Motor neuron (in vitro differentiated cells): ENCODE results near the gene ABCC8. TPM values are rescaled to one million over a fixed set of nuclear protein-coding genes. Genes with fewer than 3 reads are reported as not detected.

Experiments
- ATAC-seq, 8 experiments: fragments of 200-7000 bp; cut with Tn5 transposase; replicated peaks in 6 of 8; 2 replicates each; pipeline ENCODE4 v1.8.0; 2021; ENCODE audit warnings: mild to moderate bottlenecking in 8 of 8, moderate library complexity in 8 of 8
- H3K27ac ChIP-seq, 2 donors: fragments of 250-450 bp; sonication (Bioruptor Pico); 2 replicates each; pipeline ENCODE4 v1.9.0; 2021; ENCODE audit warnings: antibody characterized with exemption in 2 of 2, mild to moderate bottlenecking in 2 of 2, moderate library complexity in 1 of 2
- H3K4me1 ChIP-seq, 2 donors: fragments of 250-450 bp; sonication (Bioruptor Pico); replicated peaks in 1 of 2; 2 replicates each; pipeline ENCODE4 v1.6.1; 2021; ENCODE audit warnings: antibody characterized with exemption in 2 of 2, mild to moderate bottlenecking in 2 of 2, moderate library complexity in 1 of 2
- H3K4me3 ChIP-seq, 5 donors: fragments of 250-450 bp; sonication (Bioruptor Pico); 2 replicates each; pipeline ENCODE4 v1.9.0; 2021; ENCODE audit warnings: antibody characterized with exemption in 5 of 5, mild to moderate bottlenecking in 5 of 5, moderate library complexity in 4 of 5
- WGBS, 10 experiments: fragments of 450-650 bp; shearing (Covaris generic); methylation state at CpG; one replicate each; pipeline ENCODE4 v1.0.0; 2022; 5-methylcytosine and 5-hydroxymethylcytosine counted together
- in situ Hi-C, 9 experiments: fragments of 400-800 bp; cut with MboI; loops; one replicate each; pipeline ENCODE4 v1.15.0; 2021; ENCODE audit warnings: low sequenced_read_pairs in 9 of 9, low pct_unique_long_range_greater_than_20kb in 2 of 9; ENCODE audit not compliant: unreplicated experiment in 9 of 9
- total RNA-seq, 8 experiments: library from RNA; unstranded; fragments of 300-600 nt; gene quantifications; 2 replicates each; pipeline versions ENCODE4 v1.2.3 to v1.2.4, GENCODE V29; 2022

Gene ABCC8
- total RNA-seq, 8 experiments from 2014 or later, result 0.18 to 11.8 (median 3.8) TPM

DNA sequence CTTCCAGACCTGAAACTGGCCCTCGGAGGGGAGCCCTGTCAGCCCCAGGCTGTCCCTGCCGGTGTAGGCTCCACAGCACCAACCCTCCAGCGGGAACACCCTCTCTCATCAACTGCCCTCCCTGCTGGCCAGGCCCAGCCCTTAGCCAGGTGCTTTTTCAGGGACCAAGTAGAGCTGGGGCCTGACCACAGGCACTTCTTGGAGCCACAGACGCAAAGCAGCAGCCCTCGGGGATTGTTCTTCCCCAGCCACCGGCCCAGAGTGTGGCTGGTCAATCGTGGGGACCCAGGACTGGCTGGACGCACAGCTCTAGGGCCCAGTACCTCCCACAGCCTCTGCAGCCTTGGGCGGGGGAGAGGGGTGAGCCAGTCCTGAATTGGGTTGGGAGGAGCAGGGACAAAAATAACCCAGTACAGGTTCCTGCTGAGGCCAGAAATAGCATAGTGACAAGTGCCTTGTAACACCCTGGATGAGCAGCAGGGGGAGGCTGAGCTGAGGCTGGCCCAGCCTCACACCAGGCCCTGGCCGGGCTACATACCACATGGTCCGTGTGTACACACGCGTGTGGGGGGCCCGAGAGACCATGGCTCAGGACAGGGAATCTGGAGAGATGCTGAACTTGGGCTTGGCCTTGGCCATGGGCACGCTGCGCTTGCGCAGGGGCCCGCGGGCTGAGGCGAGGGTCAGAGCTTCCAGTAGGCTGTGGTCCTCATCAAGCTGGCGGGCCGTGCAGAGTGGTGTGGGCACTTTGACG, 90.1 kb downstream of the ABCC8 start:
- 0 to 89% (median 80%) methylated on average over 1 to 10 of the region's 23 CpGs; no CpG with 5 or more reads in 4 of the 10 experiments for WGBS, 10 experiments
- in situ Hi-C loops, result loop anchor here in 8 of 9 experiments (10.0 to 25.0 kb wide), 4 partner anchors 101 to 601 kb away; partner anchors contain the start of gene ABCC8 (in 2 of the 8)
- H3K4me3 ChIP-seq, result peak overlapping the region in 1 of 5 donors; percentile 9

DNA sequence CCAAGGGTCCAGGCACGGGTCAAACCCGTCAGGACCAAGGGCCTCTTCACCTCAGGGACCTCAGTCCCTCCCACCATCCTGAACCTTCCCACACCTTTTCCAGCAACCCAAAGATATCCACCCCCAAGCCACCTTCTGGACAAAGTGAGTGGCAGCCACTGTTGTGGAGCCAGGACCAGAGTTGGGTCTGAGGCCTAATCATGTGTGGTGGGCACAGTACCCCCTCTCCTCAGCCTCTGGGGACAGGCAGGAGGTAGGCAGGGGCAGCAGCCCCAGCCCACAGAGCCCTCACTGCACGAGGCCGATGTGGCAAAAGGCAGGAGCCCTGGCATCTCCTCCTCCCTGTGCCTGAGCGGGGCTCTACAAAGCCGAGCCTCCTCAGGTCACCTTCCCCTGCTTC, 90.7 kb downstream of the ABCC8 start:
- ATAC-seq, result no peak
- in situ Hi-C loops, result loop anchor here in 8 of 9 experiments (10.0 to 25.0 kb wide), 4 partner anchors 101 to 601 kb away; partner anchors contain the start of gene ABCC8 (in 2 of the 8)
- Histone ChIP-seq H3K4me1 (peaks cover 4 to 5% of the 10 kb centered on the region in 2 donors), H3K4me3 (no peak overlapping the region), H3K27ac (no peak overlapping the region)
- WGBS, 10 experiments, result 20 to 100% (median 92%) methylated on average over 1 to 2 of the region's 6 CpGs; no CpG with 5 or more reads in 6 of the 10 experiments

More for the DNA sequence above, 90.1 kb downstream of the ABCC8 start:
- Histone ChIP-seq H3K27ac (no peak overlapping the region), H3K4me1 (peaks cover 4 to 5% of the 10 kb centered on the region in 2 donors)
- peak; percentile 46 to 71 (median 54) for ATAC-seq

DNA sequence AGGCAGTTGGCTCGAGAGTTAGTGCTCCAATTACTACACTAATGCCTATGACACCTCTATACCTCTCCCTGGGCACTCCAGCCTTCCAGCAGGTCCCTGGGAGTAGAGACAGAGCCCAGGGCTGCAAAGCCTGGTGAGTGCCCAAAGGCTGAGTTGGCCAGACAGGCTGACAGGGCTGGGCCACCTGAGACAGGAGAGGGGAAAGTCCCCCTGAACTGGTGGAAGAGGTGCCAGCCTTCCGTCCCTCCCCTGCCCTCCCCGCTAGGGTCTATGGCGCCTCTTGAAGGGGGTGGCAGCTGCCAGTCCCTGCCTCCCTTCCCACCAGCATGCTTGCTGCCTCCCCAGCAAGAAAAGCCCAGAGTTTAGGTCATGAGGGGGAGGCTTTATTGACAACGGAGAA, 91.2 kb downstream of the ABCC8 start:
- no peak for ATAC-seq
- in situ Hi-C loops, result loop anchor here in 8 of 9 experiments (10.0 to 25.0 kb wide), 4 partner anchors 102 to 602 kb away; partner anchors contain the start of gene ABCC8 (in 2 of the 8)
- no peak overlapping the region for H3K27ac ChIP-seq
- WGBS, 10 experiments, result 0 to 60% methylated on average over 1 of the region's 5 CpGs; no CpG with 5 or more reads in 8 of the 10 experiments
- H3K4me1 ChIP-seq, result peaks cover 4 to 5% of the 10 kb centered on the region in 2 donors
- H3K4me3 ChIP-seq, result no peak overlapping the region

DNA sequence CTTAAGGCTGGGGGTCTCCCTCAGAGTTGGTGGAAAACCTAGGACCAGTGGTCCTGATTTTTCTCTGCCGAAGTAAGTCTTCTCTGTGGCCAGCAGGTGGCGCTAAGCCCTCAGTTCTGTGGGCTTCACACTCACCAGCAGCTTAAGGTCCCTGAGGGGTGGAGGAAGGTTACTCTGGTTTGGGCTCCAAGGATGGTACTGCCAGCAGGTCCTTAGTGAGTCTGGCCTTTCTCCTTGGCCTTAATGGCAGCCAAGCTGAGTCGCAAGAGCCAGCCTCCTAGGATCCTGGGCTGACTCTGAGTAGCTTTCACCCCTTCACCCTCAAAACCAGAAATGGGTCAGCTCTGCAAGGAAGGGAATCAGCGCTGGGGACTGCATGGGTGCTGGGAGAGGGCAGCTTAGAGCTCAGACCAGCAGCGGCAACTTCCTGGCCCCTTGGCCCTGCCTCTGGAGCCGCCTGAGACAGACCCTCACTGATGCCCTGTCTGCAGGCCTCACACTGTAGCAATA, 92.6 kb downstream of the ABCC8 start:
- H3K4me1 ChIP-seq, result no peaks in the 10 kb centered on the region
- 0 to 100% (median 40%) methylated on average over 1 to 3 of the region's 6 CpGs; no CpG with 5 or more reads in 3 of the 10 experiments for whole genome bisulfite sequencing, 10 experiments
- peak; percentile 38 to 69 (median 56) for ATAC-seq
- in situ Hi-C loops, result loop anchor here in 8 of 9 experiments (10.0 to 25.0 kb wide), 4 partner anchors 103 to 603 kb away; partner anchors contain the start of gene ABCC8 (in 2 of the 8)
- H3K4me3 ChIP-seq, result no peak overlapping the region
- no peak overlapping the region for H3K27ac ChIP-seq

DNA sequence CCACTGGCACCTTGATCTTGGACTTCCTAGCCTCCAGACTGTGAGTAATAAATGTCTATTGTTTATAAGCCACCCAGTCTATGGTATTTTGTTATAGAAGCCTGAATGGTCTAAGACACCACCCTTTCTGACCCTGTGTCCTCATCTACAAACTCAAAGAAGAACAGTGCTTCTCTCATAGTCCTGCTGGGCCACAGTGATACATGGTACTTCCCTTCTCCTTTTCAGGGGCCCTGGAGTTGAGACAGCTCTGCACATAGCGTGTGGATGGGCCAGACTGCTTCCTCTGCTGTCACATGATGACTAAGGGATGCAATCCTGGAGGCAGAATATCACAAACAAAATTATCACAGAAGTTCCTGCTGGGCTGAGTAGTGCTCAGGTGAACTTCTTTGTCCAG, 93.2 kb downstream of the ABCC8 start:
- Histone ChIP-seq H3K27ac (no peak overlapping the region), H3K4me3 (no peak overlapping the region), H3K4me1 (no peaks in the 10 kb centered on the region)
- 80 to 100% (median 100%) methylated on average over 1 of the region's 1 CpG; no CpG with 5 or more reads in 7 of the 10 experiments for WGBS, 10 experiments
- in situ Hi-C loops, result loop anchor here in 8 of 9 experiments (10.0 to 25.0 kb wide), 4 partner anchors 104 to 604 kb away; partner anchors contain the start of gene ABCC8 (in 2 of the 8)
- ATAC-seq, result peak in 3 of 8 experiments; percentile 7 to 10 (median 9)

DNA sequence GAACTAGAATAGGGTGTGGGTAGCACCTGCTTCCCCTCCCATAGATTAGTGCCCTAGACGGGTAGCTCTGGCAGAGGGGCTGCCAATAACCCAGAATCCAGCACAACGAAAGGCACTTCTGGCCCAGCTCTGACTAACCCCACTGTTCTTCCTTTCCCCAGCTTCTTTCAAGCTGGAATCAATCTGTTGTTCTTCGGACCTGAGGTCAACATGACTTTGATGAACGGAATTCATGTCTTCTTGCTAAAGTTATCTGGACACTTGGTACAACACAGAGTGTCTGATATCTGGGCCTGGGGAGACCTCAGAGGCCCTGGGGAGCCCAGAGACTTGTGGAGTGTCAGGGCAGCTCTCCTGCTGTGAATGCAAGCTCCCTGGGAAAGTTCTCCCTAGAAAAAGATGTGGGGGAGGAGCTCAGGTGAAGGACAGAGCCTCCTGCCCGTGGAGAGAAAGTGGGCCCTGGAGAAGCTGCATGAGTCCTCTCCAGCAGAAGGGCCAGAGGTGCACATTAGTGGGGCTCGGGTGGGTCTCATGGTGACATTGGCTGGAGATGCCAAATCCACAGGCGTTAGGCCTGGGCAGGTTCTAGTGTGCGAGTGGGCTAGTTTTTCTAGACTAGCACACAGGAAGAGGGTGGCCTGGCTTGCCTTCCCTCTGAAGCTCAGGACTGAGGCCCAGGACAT, 94.5 kb downstream of the ABCC8 start:
- ATAC-seq, result no peak
- Histone ChIP-seq H3K4me3 (no peak overlapping the region), H3K27ac (no peak overlapping the region), H3K4me1 (no peaks in the 10 kb centered on the region)
- 60 to 100% (median 76%) methylated on average over 1 to 3 of the region's 8 CpGs; no CpG with 5 or more reads in 4 of the 10 experiments for WGBS, 10 experiments
- in situ Hi-C loops, result loop anchor here in 8 of 9 experiments (10.0 to 25.0 kb wide), 4 partner anchors 105 to 605 kb away; partner anchors contain the start of gene ABCC8 (in 2 of the 8)

DNA sequence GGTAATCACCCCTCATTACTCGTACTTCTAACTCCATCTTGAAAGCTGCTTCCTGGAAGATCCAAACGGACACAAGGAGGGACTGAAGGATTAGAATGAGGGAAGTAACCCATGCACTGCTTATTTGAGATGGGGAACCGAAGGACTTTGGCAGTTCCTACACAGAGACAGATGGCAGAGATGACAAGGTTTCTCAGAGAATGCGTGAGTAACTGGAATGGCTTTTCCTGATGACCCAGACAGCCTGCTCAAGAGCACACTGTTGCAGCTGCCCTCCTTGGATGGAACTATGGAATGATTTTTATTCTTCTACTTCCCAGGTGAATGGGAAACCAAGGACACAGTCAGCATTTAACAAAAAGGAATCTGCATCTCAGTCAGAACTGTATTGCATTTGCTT, 95.5 kb downstream of the ABCC8 start:
- Histone ChIP-seq H3K27ac (no peak overlapping the region), H3K4me3 (no peak overlapping the region), H3K4me1 (no peaks in the 10 kb centered on the region)
- no peak for ATAC-seq
- in situ Hi-C loops, result loop anchor here in 8 of 9 experiments (10.0 to 25.0 kb wide), 4 partner anchors 106 to 606 kb away; partner anchors contain the start of gene ABCC8 (in 2 of the 8)
- WGBS, 10 experiments, result 47 to 100% (median 70%) methylated on average over 1 to 3 of the region's 4 CpGs; no CpG with 5 or more reads in 1 of the 10 experiments

DNA sequence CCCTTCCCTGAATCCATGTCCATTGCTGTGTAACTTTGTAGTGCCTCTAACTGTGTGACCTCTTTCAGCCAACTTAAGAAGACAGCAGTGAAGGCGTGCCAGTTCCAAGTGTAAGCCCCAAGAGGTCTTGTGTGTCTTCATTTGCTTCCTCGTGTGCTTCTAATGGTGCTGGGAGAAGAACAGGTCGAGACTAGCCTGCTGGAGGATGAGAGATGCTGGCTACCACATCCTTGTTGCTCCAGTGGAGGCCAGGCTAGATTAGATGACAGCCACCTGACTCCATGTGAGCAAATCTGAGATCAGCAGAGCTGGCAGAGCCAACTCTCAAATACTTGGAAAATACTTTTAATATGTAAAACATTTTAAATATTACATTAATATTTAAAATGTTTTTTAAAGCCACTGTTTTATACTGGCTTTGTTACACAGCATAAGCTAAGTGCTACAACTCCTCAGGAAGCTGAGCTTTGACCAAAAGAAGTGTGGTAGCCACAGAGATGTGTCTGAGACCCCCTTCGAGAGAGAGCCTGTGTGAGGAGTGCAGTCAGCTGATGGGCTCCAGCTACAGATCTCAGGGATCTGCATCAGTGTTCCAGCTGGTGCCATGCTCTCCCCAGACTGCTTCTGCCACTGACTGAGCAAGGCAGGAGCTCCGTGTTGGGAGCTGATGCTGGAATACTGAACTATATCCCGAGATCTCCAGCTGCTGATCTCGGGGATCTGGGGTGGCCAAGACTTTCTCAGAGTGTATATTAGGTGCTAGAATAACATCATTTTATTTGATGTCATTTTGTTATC, 97.1 kb downstream of the ABCC8 start:
- Histone ChIP-seq H3K4me3 (no peak overlapping the region), H3K4me1 (no peaks in the 10 kb centered on the region), H3K27ac (no peak overlapping the region)
- in situ Hi-C loops, result loop anchor here in 8 of 9 experiments (10.0 to 25.0 kb wide), 4 partner anchors 108 to 608 kb away; partner anchors contain the start of gene ABCC8 (in 2 of the 8)
- WGBS, 10 experiments, result 73 to 100% (median 91%) methylated on average over 1 to 5 of the region's 7 CpGs; no CpG with 5 or more reads in 2 of the 10 experiments
- no peak for ATAC-seq

DNA sequence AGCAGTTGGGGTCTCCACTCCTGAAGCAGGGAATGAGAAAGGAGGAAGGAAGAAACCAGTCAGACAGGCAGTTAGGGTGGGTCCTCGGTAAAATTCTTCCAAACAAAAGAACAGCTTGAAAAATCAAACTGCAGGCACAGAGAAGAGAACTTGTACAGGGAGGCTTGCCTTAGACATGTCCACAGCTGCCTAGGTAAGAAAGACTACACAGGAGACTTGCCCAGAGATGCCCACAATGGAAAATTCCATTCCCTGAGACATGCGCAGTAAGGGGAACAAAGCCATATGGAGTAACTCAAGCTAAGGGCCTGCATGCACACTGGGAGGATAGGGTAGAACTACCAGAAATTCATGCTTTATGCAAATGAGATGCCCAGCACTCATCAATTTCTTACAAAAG, 98.0 kb downstream of the ABCC8 start:
- no peak for ATAC-seq
- Histone ChIP-seq H3K4me3 (no peak overlapping the region), H3K27ac (no peak overlapping the region), H3K4me1 (no peaks in the 10 kb centered on the region)
- in situ Hi-C loops, result loop anchor here in 7 of 9 experiments (25.0 kb wide), 3 partner anchors 109 to 609 kb away; partner anchors contain the start of gene ABCC8 (in 2 of the 7)
- 0 to 100% (median 95%) methylated on average over 1 to 2 of the region's 2 CpGs; no CpG with 5 or more reads in 3 of the 10 experiments for WGBS, 10 experiments

DNA sequence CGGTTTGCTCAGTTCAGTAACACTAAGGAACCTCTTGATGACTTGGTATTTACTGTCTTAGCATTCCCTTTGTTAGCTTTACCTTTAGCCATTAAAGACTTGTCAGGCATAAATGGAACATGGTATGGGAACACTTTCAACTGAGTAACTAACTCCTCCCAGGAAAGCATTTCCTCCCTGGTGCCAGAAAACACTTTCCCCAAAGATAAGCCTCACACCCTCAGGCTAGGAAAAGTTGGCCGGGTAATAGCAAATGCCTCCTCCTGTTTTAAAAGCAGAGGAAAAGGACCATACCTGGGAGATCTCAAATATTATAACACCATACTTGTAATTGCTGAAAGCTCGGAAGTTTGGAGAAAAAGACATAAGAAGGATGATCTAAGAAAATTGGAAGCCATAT, 100.2 kb downstream of the ABCC8 start:
- no peaks in the 10 kb centered on the region for H3K4me1 ChIP-seq
- ATAC-seq, result no peak
- no peak overlapping the region for H3K27ac ChIP-seq
- no peak overlapping the region for H3K4me3 ChIP-seq
- 78 to 100% (median 92%) methylated on average over 1 to 3 of the region's 3 CpGs; no CpG with 5 or more reads in 2 of the 10 experiments for WGBS, 10 experiments
- in situ Hi-C loops, result loop anchor here in 7 of 9 experiments (25.0 kb wide), 3 partner anchors 111 to 611 kb away; partner anchors contain the start of gene ABCC8 (in 2 of the 7)

DNA sequence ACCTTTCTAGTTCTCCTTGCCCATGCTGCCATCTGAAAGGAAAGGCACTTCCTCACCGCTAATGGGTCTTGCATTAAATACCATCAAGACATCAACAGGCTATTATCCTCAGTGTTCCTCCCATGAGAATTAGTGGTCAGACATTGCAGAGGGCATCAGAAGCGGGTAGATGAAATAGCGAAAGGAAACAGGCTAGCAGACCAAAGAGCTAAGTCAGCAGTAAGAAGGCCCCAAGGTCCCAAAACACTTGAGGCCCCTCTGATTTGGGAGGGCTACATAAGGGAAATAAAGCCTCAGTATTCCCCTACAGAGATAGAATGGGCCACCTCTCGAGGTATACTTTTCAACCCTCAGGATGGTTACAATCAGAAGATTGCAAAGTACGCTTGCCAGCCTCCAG, 101.1 kb downstream of the ABCC8 start:
- Histone ChIP-seq H3K4me1 (no peaks in the 10 kb centered on the region), H3K27ac (no peak overlapping the region), H3K4me3 (no peak overlapping the region)
- ATAC-seq, result no peak
- in situ Hi-C loops, result loop anchor here in 7 of 9 experiments (25.0 kb wide), 3 partner anchors 112 to 612 kb away; partner anchors contain the start of gene ABCC8 (in 2 of the 7)
- WGBS, 10 experiments, result 50 to 100% (median 100%) methylated on average over 1 to 4 of the region's 5 CpGs; no CpG with 5 or more reads in 1 of the 10 experiments
